AG04450 (cell line): ENCODE measurements around the gene LAMC2. TPM values are rescaled to one million over a fixed set of nuclear protein-coding genes. Genes with fewer than 3 reads are reported as not detected.
A peak's percentile ranks its signal among the peaks of the same experiment; 100 is the strongest.

Experiments used
- CTCF ChIA-PET: fragments of 300-600, 350-600 bp; formaldehyde crosslinking; extraction: SDS; loops from one replicate; lab custom pipeline; 2022; ENCODE audit warnings: antibody characterized with exemption, inconsistent platforms; lab: Charles Lee
- POLR2A ChIA-PET: fragments of 350-600 bp; formaldehyde crosslinking; extraction: SDS; loops from one replicate; lab custom pipeline; 2021; ENCODE audit warnings: antibody characterized with exemption, inconsistent platforms; lab: Yijun Ruan, JAX
- DNase-seq: peaks from one replicate; pipeline ENCODE4 v3.0.0-alpha.2; 2011; ENCODE audit warnings: low read depth, low spot score
- H3K27ac ChIP-seq: one replicate; pipeline ENCODE4 v1.5.1; 2012; ENCODE audit warnings: low read depth, low read length, control low read depth
- H3K27me3 ChIP-seq: one replicate; pipeline ENCODE4 v1.6.0; 2012; ENCODE audit warnings: low read length; ENCODE audit not compliant: control insufficient read depth, insufficient read depth
- H3K4me3 ChIP-seq: 2 replicates; pipeline ENCODE4 v1.5.1; 2011; ENCODE audit warnings: mild to moderate bottlenecking, low read depth, low read length, control low read depth
- H3K9me3 ChIP-seq: 2 replicates; pipeline ENCODE4 v1.5.1; 2012; ENCODE audit warnings: low read length; ENCODE audit not compliant: control insufficient read depth, insufficient read depth
- polyA minus RNA-seq: library from RNA; depleted of rRNA, polyadenylated mRNA; stranded (reverse); fragments of >200 nt; gene quantifications from 2 replicates; pipeline ENCODE4 v1.2.3, GENCODE V29; 2011; rRNA and poly(A)+ RNA removed
- polyA plus RNA-seq: library from polyadenylated mRNA; depleted of rRNA; stranded (reverse); fragments of >200 nt; gene quantifications from 2 replicates; pipeline ENCODE4 v1.2.3, GENCODE V29; 2011; rRNA removed
- TF ChIP-seq, protein P1 (sequence below): IDR thresholded peaks from 2 replicates; pipeline ENCODE4 v1.5.1; 2011; ENCODE audit warnings: low read depth, low read length, control low read depth, inconsistent platforms

LAMC2 gene
- polyA plus RNA-seq = 1.5 and 1.6 TPM in 2 replicates
- 1.4 and 1.9 TPM in 2 replicates for polyA minus RNA-seq

DNA sequence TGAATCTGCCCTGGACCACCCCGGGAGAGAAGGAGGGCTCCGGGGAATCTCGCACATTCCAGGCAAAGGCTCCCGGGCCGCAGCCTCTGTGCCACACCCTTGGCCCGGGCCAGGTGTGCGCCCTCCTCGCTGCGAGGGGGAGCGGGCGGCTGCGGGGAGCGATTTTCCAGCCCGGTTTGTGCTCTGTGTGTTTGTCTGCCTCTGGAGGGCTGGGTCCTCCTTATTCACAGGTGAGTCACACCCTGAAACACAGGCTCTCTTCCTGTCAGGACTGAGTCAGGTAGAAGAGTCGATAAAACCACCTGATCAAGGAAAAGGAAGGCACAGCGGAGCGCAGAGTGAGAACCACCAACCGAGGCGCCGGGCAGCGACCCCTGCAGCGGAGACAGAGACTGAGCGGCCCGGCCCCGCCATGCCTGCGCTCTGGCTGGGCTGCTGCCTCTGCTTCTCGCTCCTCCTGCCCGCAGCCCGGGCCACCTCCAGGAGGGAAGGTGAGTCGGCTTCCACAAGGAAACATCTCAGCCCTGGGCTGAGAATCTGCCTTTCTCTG is at the start of gene LAMC2:
LAMC2 (plus strand) TSS at position 324 of the 550 bp plus-strand sequence; CDS start at position 413, 89 bp downstream.
- no peak for DNase-seq

DNA sequence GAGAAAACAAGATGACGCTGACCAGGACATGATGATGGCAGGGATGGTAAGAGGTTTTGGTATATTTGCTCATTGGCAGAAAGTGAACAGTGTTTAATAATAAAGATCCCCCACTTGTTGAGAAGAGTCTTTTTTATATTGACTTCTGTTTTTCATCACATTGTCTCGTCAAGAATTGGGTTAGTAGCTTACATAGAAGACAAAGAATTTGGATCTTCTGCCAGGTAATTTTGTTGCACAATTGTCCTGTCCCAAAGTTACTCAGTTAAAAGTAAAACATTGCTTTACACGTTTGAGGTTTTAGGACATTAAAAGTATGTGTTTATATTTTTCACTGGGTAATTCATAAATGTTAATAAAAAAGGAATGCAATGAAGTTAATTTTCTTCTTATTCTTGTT is 48.3 kb upstream of the LAMC2 start:
- H3K27ac ChIP-seq = no peak overlapping the region
- TF ChIP-seq, protein P1, sequence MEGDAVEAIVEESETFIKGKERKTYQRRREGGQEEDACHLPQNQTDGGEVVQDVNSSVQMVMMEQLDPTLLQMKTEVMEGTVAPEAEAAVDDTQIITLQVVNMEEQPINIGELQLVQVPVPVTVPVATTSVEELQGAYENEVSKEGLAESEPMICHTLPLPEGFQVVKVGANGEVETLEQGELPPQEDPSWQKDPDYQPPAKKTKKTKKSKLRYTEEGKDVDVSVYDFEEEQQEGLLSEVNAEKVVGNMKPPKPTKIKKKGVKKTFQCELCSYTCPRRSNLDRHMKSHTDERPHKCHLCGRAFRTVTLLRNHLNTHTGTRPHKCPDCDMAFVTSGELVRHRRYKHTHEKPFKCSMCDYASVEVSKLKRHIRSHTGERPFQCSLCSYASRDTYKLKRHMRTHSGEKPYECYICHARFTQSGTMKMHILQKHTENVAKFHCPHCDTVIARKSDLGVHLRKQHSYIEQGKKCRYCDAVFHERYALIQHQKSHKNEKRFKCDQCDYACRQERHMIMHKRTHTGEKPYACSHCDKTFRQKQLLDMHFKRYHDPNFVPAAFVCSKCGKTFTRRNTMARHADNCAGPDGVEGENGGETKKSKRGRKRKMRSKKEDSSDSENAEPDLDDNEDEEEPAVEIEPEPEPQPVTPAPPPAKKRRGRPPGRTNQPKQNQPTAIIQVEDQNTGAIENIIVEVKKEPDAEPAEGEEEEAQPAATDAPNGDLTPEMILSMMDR = no peak

More for the DNA sequence above, at the start of gene LAMC2:
- Histone ChIP-seq H3K4me3 (peak within 1 kb of the TSS; percentile 42), H3K9me3 (no peaks in the 10 kb centered on the region), H3K27ac (no peak within 1 kb of the TSS), H3K27me3 (no peaks in the 10 kb centered on the region)
- CTCF ChIA-PET = no interaction called here
- TF ChIP-seq, protein P1 = peak; percentile 41
- POLR2A ChIA-PET = no interaction called here

DNA sequence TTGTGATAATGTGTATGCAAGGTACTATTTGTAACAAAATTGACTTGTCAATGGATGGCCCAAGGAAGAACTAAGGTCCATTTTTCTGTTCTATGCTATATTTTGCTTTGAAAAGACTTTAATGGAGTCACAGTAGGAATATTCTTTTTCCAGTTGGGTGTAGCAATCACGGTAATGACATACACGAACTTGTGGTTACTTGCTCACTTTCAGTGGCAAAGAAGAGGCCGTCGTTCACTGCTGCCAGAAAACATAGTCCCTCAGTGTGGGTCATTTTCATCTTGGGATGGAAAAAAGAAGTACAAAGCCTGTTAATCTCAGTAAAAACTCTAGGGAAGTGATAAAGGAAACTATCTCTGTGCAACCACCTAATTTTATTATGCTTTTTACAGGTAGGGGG is 47.8 kb upstream of the LAMC2 start:
- DNase-seq = no peak
- CTCF ChIA-PET = interaction anchor here (1.2 kb wide), 1 partner anchor 175 kb away, joined by 4 read pairs; no protein-coding TSS in a partner anchor
- H3K27ac ChIP-seq = no peak overlapping the region

More for the DNA sequence above, 48.3 kb upstream of the LAMC2 start:
- no peaks in the 10 kb centered on the region for H3K27me3 ChIP-seq
- no peak for DNase-seq
- CTCF ChIA-PET = interaction anchor here (0.6 to 1.5 kb wide), 3 partner anchors 90 to 171 kb away, joined by 3 to 6 read pairs (median 5); no protein-coding TSS in a partner anchor
- H3K4me3 ChIP-seq = no peak overlapping the region
- POLR2A ChIA-PET = interaction anchor here (0.6 kb wide), 1 partner anchor 280 kb away, joined by 3 read pairs; no protein-coding TSS in a partner anchor
- H3K9me3 ChIP-seq = no peaks in the 10 kb centered on the region

DNA sequence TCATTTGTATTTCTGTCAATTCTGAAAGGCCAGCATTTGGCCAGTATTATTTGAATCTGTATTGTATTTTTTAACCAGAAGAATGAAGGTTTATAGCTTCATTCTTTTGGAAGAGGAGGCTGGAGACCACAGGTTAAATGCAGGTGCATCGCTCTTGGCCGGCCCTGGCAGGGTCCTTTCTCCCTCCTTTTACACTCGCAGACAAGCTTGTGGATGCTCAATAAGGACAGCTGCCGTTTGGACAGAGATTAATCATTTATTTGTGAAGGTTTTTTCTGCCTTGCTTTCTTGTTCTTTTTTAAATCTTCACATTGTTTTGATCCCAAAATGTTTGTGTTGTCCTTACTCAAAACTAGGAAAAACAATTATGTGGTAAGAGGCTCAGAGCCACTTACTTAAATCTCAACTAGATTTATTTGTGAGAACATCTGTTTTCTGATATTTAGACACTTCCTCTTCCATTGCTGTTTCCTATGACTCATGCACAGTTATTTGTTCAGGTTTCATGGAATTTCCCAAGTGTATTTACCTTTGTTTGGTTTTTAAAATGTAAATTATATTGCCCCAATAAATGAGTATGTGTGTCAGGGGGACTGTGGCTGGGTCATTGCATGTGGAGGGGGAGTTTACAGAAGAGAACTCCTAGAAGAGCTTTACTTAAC is 46.7 kb upstream of the LAMC2 start:
- Histone ChIP-seq H3K4me3 (no peak overlapping the region), H3K27me3 (no peaks in the 10 kb centered on the region), H3K27ac (peak overlapping the region; percentile 25), H3K9me3 (no peaks in the 10 kb centered on the region)
- peak; percentile 10 for DNase-seq
- POLR2A ChIA-PET = no interaction called here
- CTCF ChIA-PET = interaction anchor here (0.8 to 1.2 kb wide), 2 partner anchors 95 to 176 kb away, joined by 3 to 4 read pairs; no protein-coding TSS in a partner anchor
- TF ChIP-seq, protein P1 = no peak

More for the DNA sequence above, 47.8 kb upstream of the LAMC2 start:
- TF ChIP-seq, protein P1 = no peak
- H3K4me3 ChIP-seq = no peak overlapping the region
- H3K9me3 ChIP-seq = no peaks in the 10 kb centered on the region
- POLR2A ChIA-PET = no interaction called here
- no peaks in the 10 kb centered on the region for H3K27me3 ChIP-seq

DNA sequence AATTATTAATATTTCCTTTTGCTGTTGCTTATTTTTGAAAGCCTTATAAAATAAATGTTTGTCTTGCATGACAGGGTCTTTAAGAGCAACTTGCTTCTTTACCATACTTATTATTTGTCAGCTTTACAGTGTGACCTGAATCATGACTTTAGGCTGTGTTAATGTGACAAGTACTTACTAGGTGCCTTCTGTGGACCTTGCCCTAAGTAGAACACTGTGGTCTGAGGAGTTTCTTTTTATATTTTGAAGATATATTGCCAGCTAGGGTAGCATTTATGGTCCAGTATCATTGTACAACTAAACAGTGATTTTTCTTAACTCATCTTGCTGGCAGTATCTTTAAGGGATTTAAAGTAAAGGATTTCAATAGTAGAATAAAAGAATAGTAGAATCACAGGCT is 45.4 kb upstream of the LAMC2 start:
- ChIA-PET POLR2A (no interaction called here), CTCF (interaction anchor here (1.0 kb wide), 1 partner anchor 94 kb away, joined by 5 read pairs; no protein-coding TSS in a partner anchor)
- TF ChIP-seq, protein P1 = no peak
- Histone ChIP-seq H3K27me3 (no peaks in the 10 kb centered on the region), H3K4me3 (no peak overlapping the region), H3K27ac (no peak overlapping the region), H3K9me3 (no peaks in the 10 kb centered on the region)
- DNase-seq = no peak
